ENCODE results near the gene PAX2.

Gene PAX2

DNA sequence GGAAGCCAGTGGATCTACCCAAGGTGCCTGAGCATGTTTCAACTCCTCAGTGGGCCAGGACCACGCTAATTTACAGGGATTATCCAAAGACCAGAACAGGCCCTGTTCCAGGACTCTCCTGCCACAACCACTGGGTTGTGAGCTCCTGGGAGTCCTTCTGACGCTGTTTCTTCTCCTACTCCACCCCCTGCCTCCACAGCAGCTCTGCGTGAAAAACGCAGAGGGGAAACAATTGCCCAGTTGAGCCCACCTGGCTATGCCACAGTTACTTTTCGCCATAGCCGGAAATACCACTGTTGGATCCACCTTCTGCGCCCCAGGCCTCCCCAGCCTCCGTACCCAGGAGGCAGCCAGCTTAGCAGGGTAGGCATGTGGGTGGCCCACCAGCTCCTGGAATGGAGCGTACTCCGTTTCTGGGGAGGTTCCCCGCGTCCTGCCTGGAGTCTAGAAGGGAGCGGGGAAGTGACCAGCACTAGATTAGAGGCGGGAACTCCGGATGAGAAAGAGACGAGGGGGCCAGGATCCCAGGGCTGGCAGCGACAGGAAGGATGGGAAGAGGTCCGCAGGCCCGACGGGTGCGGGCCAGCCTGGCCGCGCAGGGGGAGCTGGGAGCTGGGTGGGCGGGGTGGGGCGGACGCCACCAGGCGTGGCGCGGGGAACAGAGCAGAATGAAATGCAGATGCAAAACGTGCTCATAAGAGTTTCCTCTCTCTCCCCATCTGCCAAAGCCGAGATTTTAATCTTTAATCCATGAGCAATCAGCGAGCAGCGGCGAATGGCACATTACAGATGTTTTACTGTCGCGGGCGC, 32.1 kb upstream of the PAX2 start:
- DNase-seq (ENCODE audit: insufficient read length, low spot score), result no peak
- FAIRE-seq, result no peak
- TF ChIP-seq SPI1 (IDR thresholded peaks at IDR 0.05; ENCODE audit: low read depth, low read length), result no peak
- TF ChIP-seq POU2F2 (IDR thresholded peaks at IDR 0.05; ENCODE audit: low read depth, low read length), result no peak
- TF ChIP-seq TAF1 (IDR thresholded peaks at IDR 0.05; ENCODE audit: low read depth, low read length), result no peak
- no peak for TF ChIP-seq PAX5 (IDR thresholded peaks at IDR 0.05; ENCODE audit: insufficient read depth, low read length, severe bottlenecking)
- TF ChIP-seq POLR2A (IDR thresholded peaks at IDR 0.05; ENCODE audit: low read depth, low read length), result no peak
- no peak for TF ChIP-seq POLR2AphosphoS5 (IDR thresholded peaks at IDR 0.05; ENCODE audit: low read depth, low read length)

- no peak for DNase-seq (ENCODE audit: insufficient read length, low spot score)
- FAIRE-seq, result no peak
- TF ChIP-seq POU2F2 (IDR thresholded peaks at IDR 0.05; ENCODE audit: low read depth, low read length), result no peak
Measured at GRCh38 chr10:100713859-100714565, 31.4 kb upstream of the PAX2 start.

DNA sequence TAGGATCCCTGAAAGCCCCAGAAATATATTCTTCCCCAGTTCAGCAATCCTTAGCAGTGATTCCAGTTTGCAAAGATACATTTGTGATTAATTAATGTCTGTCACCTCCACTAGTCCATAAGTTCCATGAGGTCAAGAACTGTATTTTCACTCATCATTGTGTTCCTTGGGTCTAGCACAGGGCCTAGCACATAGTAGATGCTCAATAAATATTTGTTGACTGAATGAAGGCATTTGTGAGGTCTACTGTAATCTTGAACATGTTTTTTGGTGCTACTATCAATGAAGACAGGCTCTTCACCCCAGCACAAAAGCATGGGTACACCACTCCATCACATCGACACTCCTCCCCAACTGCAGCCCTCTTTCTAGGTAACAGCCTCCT, 30.8 kb upstream of the PAX2 start:
- FAIRE-seq (no peak), DNase-seq (ENCODE audit: insufficient read length, low spot score) (no peak)
- no peak for TF ChIP-seq POLR2AphosphoS5 (IDR thresholded peaks at IDR 0.05; ENCODE audit: low read depth, low read length)
- no peak for TF ChIP-seq SPI1 (IDR thresholded peaks at IDR 0.05; ENCODE audit: low read depth, low read length)
- TF ChIP-seq POLR2A (IDR thresholded peaks at IDR 0.05; ENCODE audit: low read depth, low read length), result no peak
- TF ChIP-seq TAF1 (IDR thresholded peaks at IDR 0.05; ENCODE audit: low read depth, low read length), result no peak
- no peak for TF ChIP-seq POU2F2 (IDR thresholded peaks at IDR 0.05; ENCODE audit: low read depth, low read length)
- no peak for TF ChIP-seq PAX5 (IDR thresholded peaks at IDR 0.05; ENCODE audit: insufficient read depth, low read length, severe bottlenecking)

GRCh38 chr10:100715101-100715444, 30.3 kb upstream of the PAX2 start:
- FAIRE-seq, result no peak
- DNase-seq (ENCODE audit: insufficient read length, low spot score), result no peak
- TF ChIP-seq POLR2AphosphoS5 (IDR thresholded peaks at IDR 0.05; ENCODE audit: low read depth, low read length), result no peak
- no peak for TF ChIP-seq PAX5 (IDR thresholded peaks at IDR 0.05; ENCODE audit: insufficient read depth, low read length, severe bottlenecking)
- no peak for TF ChIP-seq SPI1 (IDR thresholded peaks at IDR 0.05; ENCODE audit: low read depth, low read length)
- no peak for TF ChIP-seq POLR2A (IDR thresholded peaks at IDR 0.05; ENCODE audit: low read depth, low read length)
- TF ChIP-seq POU2F2 (IDR thresholded peaks at IDR 0.05; ENCODE audit: low read depth, low read length), result no peak
- no peak for TF ChIP-seq TAF1 (IDR thresholded peaks at IDR 0.05; ENCODE audit: low read depth, low read length)

GRCh38 chr10:100715445-100716385, 29.7 kb upstream of the PAX2 start:
- DNase-seq (ENCODE audit: insufficient read length, low spot score), result no peak
- TF ChIP-seq POLR2A (IDR thresholded peaks at IDR 0.05; ENCODE audit: low read depth, low read length) (no peak), POLR2AphosphoS5 (IDR thresholded peaks at IDR 0.05; ENCODE audit: low read depth, low read length) (no peak), PAX5 (IDR thresholded peaks at IDR 0.05; ENCODE audit: insufficient read depth, low read length, severe bottlenecking) (no peak), SPI1 (IDR thresholded peaks at IDR 0.05; ENCODE audit: low read depth, low read length) (no peak), POU2F2 (IDR thresholded peaks at IDR 0.05; ENCODE audit: low read depth, low read length) (no peak), TAF1 (IDR thresholded peaks at IDR 0.05; ENCODE audit: low read depth, low read length) (no peak)
- FAIRE-seq, result no peak

DNA sequence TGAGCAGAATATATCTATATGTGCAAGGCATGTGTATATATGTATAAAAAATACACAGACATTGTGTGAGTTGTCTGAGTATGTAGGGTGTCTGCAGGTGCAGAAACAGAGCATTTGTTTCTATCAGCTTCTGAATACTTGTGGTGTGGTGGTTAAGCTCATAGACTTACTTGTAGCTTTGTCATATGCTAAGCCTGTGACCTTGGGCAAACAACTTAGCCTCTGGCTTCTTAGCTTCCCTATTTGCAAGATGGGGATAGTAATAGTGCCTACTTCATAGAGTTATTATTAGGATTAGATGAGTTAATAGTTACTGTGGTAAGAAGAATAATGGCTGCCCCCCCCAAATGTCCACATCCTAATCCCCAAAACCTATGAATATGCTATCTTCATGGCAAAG, 28.2 kb upstream of the PAX2 start:
- TF ChIP-seq POLR2A (IDR thresholded peaks at IDR 0.05; ENCODE audit: low read depth, low read length) (no peak), POU2F2 (IDR thresholded peaks at IDR 0.05; ENCODE audit: low read depth, low read length) (no peak), TAF1 (IDR thresholded peaks at IDR 0.05; ENCODE audit: low read depth, low read length) (no peak), POLR2AphosphoS5 (IDR thresholded peaks at IDR 0.05; ENCODE audit: low read depth, low read length) (no peak), SPI1 (IDR thresholded peaks at IDR 0.05; ENCODE audit: low read depth, low read length) (no peak), PAX5 (IDR thresholded peaks at IDR 0.05; ENCODE audit: insufficient read depth, low read length, severe bottlenecking) (no peak)
- FAIRE-seq, result no peak
- DNase-seq (ENCODE audit: insufficient read length, low spot score), result no peak

DNA sequence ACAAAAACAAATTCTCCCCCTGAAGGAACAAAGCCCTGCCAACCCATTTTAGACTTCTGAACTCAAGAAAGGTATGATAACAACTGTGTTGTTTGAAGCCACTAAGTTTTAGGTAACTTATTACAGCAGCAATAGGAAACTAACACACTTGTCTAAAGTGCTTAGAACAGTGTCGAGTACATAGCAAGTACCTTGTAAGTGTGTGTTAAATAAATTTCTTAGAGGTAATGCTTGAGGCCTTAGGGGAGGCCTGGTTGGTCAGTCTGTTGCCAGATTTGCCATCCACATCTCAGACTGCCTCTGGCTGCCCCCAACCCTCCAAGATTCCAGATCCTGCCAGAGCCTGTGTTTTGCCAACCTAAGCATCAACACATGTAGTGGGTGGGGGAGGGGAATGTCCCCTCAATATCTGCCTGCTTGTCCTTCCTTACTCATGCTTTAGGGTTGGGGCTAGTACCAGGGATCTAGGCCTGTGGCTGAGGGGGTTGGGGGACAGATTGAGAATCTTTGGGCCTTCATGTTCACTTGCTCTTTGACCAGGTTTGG, 27.1 kb upstream of the PAX2 start:
- TF ChIP-seq TAF1 (IDR thresholded peaks at IDR 0.05; ENCODE audit: low read depth, low read length) (no peak), PAX5 (IDR thresholded peaks at IDR 0.05; ENCODE audit: insufficient read depth, low read length, severe bottlenecking) (no peak), SPI1 (IDR thresholded peaks at IDR 0.05; ENCODE audit: low read depth, low read length) (no peak), POLR2A (IDR thresholded peaks at IDR 0.05; ENCODE audit: low read depth, low read length) (no peak), POU2F2 (IDR thresholded peaks at IDR 0.05; ENCODE audit: low read depth, low read length) (no peak), POLR2AphosphoS5 (IDR thresholded peaks at IDR 0.05; ENCODE audit: low read depth, low read length) (no peak)
- DNase-seq (ENCODE audit: insufficient read length, low spot score) (no peak), FAIRE-seq (no peak)

DNA sequence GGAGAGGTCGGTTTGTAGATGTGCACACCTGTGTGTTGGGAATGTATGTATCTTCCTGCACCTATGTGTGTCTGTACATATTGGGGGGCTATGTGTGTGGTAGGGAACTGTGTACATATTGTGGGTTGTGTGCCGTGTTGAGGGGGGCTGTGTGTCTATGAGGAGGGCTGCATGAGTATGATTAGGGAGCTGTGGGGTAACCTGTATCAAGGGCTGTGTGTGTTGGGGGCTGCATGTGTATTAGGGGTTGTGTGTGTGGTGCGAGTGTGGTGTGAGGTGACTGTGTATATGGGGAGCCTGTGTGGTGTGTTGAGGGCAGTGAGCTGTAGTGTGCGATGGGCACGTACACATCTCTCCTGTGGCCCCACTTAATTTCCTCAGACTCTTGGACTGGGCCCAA, 22.2 kb upstream of the PAX2 start:
- FAIRE-seq (no peak), DNase-seq (ENCODE audit: insufficient read length, low spot score) (no peak)
- TF ChIP-seq PAX5 (IDR thresholded peaks at IDR 0.05; ENCODE audit: insufficient read depth, low read length, severe bottlenecking) (no peak), POLR2AphosphoS5 (IDR thresholded peaks at IDR 0.05; ENCODE audit: low read depth, low read length) (no peak), TAF1 (IDR thresholded peaks at IDR 0.05; ENCODE audit: low read depth, low read length) (no peak), POU2F2 (IDR thresholded peaks at IDR 0.05; ENCODE audit: low read depth, low read length) (no peak), POLR2A (IDR thresholded peaks at IDR 0.05; ENCODE audit: low read depth, low read length) (no peak), SPI1 (IDR thresholded peaks at IDR 0.05; ENCODE audit: low read depth, low read length) (no peak)
